Nephron (organoid): Measurements from ENCODE around the gene IFNLR1.
A peak's percentile ranks its signal among the peaks of the same experiment; 100 is the strongest.

Experiments used
- H3K27ac Mint-ChIP-seq, 3 experiments: 2 replicates each; pipeline ENCODE4 v1.8.0; 2020; ENCODE audit warnings: mixed read lengths in 3 of 3, mild to moderate bottlenecking in 2 of 3, moderate library complexity in 1 of 3
- H3K27me3 Mint-ChIP-seq: 2 replicates; pipeline ENCODE4 v1.8.0; 2021; ENCODE audit warnings: low read depth, mild to moderate bottlenecking, moderate library complexity, mixed read lengths
- H3K36me3 Mint-ChIP-seq: 2 replicates; pipeline ENCODE4 v1.8.0; 2020; ENCODE audit warnings: low read depth, mixed read lengths
- H3K4me1 Mint-ChIP-seq: 2 replicates; pipeline ENCODE4 v1.8.0; 2020; ENCODE audit warnings: mixed read lengths
- H3K4me3 Mint-ChIP-seq, 3 experiments: 2 replicates each; pipeline ENCODE4 v1.8.0; 2020; ENCODE audit warnings: mild to moderate bottlenecking in 3 of 3, mixed read lengths in 3 of 3, moderate library complexity in 2 of 3
- H3K9me3 Mint-ChIP-seq: 2 replicates; pipeline ENCODE4 v1.8.0; 2020; ENCODE audit warnings: mixed read lengths
- CTCF ChIP-seq, 3 experiments: fragments of 200-600 bp; sonication (generic); IDR thresholded peaks; one replicate each; pipeline ENCODE4 v1.5.0; 2021; ENCODE audit warnings: antibody characterized with exemption in 3 of 3; ENCODE audit not compliant: unreplicated experiment in 3 of 3

Gene IFNLR1

GRCh38 chr1:24117132-24117531 is 70.0 kb downstream of the IFNLR1 start:
- no peak for TF ChIP-seq CTCF (IDR thresholded peaks at IDR 0.05; ENCODE audit: unreplicated experiment in 3 of 3)
- Mint-ChIP-seq H3K4me3 (no peak overlapping the region), H3K9me3 (no peaks in the 10 kb centered on the region), H3K36me3 (no peaks in the 10 kb centered on the region), H3K27me3 (peaks cover 31% of the 10 kb centered on the region), H3K4me1 (peaks cover 19% of the 10 kb centered on the region), H3K27ac (no peak overlapping the region)

DNA sequence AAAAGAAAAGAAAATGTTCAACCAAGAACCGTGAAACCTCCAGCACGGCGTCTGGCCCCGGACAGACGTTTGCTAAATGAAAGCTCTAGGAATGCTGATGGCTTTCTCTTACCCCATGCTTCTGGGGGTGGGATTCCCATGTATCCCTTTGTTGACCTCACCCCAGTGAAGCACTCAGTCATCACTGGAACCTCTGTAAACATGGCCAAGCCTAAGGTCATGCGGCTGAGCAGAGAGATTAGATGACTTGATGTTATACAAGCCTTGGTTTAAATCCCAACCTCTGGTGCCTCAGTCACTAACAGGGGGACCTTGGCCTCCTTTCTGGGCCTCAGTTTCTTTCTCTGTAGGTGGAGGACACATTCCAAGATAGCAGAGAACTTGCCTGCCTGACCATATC is 72.3 kb downstream of the IFNLR1 start:
- H3K27ac Mint-ChIP-seq = no peak overlapping the region
- no peak overlapping the region for H3K4me3 Mint-ChIP-seq
- peaks cover 37% of the 10 kb centered on the region for H3K27me3 Mint-ChIP-seq
- H3K9me3 Mint-ChIP-seq = no peaks in the 10 kb centered on the region
- no peak for TF ChIP-seq CTCF (IDR thresholded peaks at IDR 0.05; ENCODE audit: unreplicated experiment in 3 of 3)
- H3K4me1 Mint-ChIP-seq = peaks cover 21% of the 10 kb centered on the region
- no peaks in the 10 kb centered on the region for H3K36me3 Mint-ChIP-seq

DNA sequence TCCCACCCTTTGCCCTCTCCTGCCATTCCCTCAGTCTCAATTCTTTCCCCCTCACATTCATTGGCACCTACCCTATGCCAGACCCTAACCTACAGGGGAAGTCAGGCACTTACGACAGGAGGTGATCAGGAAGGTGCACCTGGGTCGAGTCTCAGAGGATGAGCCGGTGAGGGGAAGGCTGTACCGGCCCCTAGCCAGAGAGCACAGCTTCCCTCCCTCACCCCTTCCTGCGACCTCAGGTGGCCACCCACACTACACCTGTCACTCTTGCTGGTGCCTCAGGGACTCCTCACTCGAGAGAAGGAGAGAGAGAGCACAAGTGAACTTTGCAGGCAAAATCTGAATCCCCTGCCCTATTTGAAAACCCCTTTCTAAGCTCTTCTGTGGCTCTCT is 73.5 kb downstream of the IFNLR1 start:
- peaks cover 35% of the 10 kb centered on the region for H3K27me3 Mint-ChIP-seq
- peaks cover 32% of the 10 kb centered on the region for H3K4me1 Mint-ChIP-seq
- no peaks in the 10 kb centered on the region for H3K9me3 Mint-ChIP-seq
- H3K27ac Mint-ChIP-seq = no peak overlapping the region
- TF ChIP-seq CTCF (IDR thresholded peaks at IDR 0.05; ENCODE audit: unreplicated experiment in 3 of 3) = no peak
- H3K4me3 Mint-ChIP-seq = no peak overlapping the region
- no peaks in the 10 kb centered on the region for H3K36me3 Mint-ChIP-seq

GRCh38 chr1:24111996-24112779 is 74.9 kb downstream of the IFNLR1 start, which contains the start of gene MYOM3:
TSS of gene MYOM3 (minus strand) at chr1:24112135. CDS start at chr1:24108636, 3,499 bp downstream.
- peak; percentile 41 to 64 (median 55) for TF ChIP-seq CTCF (IDR thresholded peaks at IDR 0.05; ENCODE audit: unreplicated experiment in 3 of 3)
- Mint-ChIP-seq H3K4me1 (peaks cover 31% of the 10 kb centered on the region), H3K36me3 (no peaks in the 10 kb centered on the region), H3K27ac (peak within 1 kb of the TSS; percentile 58 to 88 (median 76)), H3K4me3 (peak within 1 kb of the TSS; percentile 72 to 95 (median 88)), H3K9me3 (no peaks in the 10 kb centered on the region), H3K27me3 (peaks cover 29% of the 10 kb centered on the region)

GRCh38 chr1:24111262-24111995 is 75.7 kb downstream of the IFNLR1 start:
- H3K27ac Mint-ChIP-seq = peak overlapping the region; percentile 5 to 88 (median 58)
- H3K27me3 Mint-ChIP-seq = peaks cover 29% of the 10 kb centered on the region
- peaks cover 33% of the 10 kb centered on the region for H3K4me1 Mint-ChIP-seq
- peak overlapping the region; percentile 72 to 95 (median 88) for H3K4me3 Mint-ChIP-seq
- no peaks in the 10 kb centered on the region for H3K36me3 Mint-ChIP-seq
- H3K9me3 Mint-ChIP-seq = no peaks in the 10 kb centered on the region
- no peak for TF ChIP-seq CTCF (IDR thresholded peaks at IDR 0.05; ENCODE audit: unreplicated experiment in 3 of 3)
